Measurements from ENCODE around the gene SORBS1.

SORBS1 gene

DNA sequence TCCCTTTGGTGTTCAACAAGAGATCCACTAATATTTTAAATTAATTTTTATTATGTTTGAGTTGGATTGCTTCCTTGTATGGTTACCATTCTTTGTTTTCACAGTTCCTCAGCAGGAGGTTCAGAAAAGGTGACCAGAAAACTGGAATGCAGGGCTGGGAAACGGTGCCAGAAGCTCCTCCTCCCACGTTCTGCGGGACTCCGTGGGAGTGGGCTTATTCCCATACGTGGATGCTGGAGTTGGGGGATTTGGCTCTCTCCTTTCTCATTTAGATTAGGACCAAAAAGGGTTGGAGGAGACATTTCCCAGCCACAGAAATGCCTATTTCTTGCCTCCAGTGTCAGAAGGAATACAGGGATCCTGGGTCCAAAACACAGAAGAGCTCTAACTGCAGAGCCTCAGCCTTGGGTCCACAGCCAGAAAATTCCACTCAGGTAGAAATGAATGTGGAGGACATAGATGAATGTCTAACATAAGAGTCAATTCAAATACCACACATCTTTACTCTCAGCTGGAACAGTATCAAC, 56.0 kb downstream of the SORBS1 start:
- TF ChIP-seq, protein P1, sequence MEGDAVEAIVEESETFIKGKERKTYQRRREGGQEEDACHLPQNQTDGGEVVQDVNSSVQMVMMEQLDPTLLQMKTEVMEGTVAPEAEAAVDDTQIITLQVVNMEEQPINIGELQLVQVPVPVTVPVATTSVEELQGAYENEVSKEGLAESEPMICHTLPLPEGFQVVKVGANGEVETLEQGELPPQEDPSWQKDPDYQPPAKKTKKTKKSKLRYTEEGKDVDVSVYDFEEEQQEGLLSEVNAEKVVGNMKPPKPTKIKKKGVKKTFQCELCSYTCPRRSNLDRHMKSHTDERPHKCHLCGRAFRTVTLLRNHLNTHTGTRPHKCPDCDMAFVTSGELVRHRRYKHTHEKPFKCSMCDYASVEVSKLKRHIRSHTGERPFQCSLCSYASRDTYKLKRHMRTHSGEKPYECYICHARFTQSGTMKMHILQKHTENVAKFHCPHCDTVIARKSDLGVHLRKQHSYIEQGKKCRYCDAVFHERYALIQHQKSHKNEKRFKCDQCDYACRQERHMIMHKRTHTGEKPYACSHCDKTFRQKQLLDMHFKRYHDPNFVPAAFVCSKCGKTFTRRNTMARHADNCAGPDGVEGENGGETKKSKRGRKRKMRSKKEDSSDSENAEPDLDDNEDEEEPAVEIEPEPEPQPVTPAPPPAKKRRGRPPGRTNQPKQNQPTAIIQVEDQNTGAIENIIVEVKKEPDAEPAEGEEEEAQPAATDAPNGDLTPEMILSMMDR (conservative IDR thresholded peaks at IDR 0.05; ENCODE audit: low read depth, low read length) = no peak
- no peak overlapping the region for H3K27ac ChIP-seq
- no peak overlapping the region for H3K4me2 ChIP-seq
- no peaks in the 10 kb centered on the region for H4K20me1 ChIP-seq (ENCODE audit: insufficient read depth)
- no peaks in the 10 kb centered on the region for H3K79me2 ChIP-seq (ENCODE audit: insufficient read depth, low read depth)
- no peaks in the 10 kb centered on the region for H3K36me3 ChIP-seq (ENCODE audit: insufficient read depth)
- no peaks in the 10 kb centered on the region for H3K4me1 ChIP-seq (ENCODE audit: low read depth, poor library complexity, severe bottlenecking)
- H3K27me3 ChIP-seq (ENCODE audit: insufficient read depth, low read depth) = no peaks in the 10 kb centered on the region
- no peak overlapping the region for H3K9ac ChIP-seq
- H3K4me3 ChIP-seq (IDR thresholded peaks at IDR 0.05; ENCODE audit: insufficient read depth, low read depth, low read length) = no peak overlapping the region
- H2AFZ ChIP-seq (ENCODE audit: low read depth) = no peak overlapping the region

DNA sequence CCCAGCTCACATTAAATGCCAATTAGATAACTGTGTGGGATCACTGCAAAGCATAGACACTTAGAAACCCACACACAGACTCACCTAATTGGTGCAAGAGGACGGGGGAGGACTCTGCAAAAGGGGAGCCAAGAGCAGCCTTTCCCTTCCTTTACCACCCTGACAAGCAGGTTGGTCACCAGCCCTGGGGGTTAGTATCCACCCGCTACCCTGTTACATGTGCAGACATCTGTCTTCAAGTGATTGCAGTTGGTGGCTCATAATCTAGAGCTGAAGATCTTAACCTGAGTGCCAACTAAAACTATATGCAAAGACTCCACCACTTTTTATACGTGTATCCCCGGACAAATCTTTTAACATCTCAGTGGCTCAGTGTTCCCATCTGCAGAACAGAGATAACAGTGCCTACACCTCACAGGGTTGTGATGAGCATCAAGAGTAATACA, 56.9 kb downstream of the SORBS1 start:
- no peak overlapping the region for H3K4me2 ChIP-seq
- H3K79me2 ChIP-seq (ENCODE audit: insufficient read depth, low read depth) = no peaks in the 10 kb centered on the region
- TF ChIP-seq, protein P1 (conservative IDR thresholded peaks at IDR 0.05; ENCODE audit: low read depth, low read length) = no peak
- H3K4me1 ChIP-seq (ENCODE audit: low read depth, poor library complexity, severe bottlenecking) = no peaks in the 10 kb centered on the region
- no peak overlapping the region for H2AFZ ChIP-seq (ENCODE audit: low read depth)
- H3K4me3 ChIP-seq (IDR thresholded peaks at IDR 0.05; ENCODE audit: insufficient read depth, low read depth, low read length) = no peak overlapping the region
- no peaks in the 10 kb centered on the region for H4K20me1 ChIP-seq (ENCODE audit: insufficient read depth)
- no peaks in the 10 kb centered on the region for H3K27me3 ChIP-seq (ENCODE audit: insufficient read depth, low read depth)
- H3K27ac ChIP-seq = no peak overlapping the region
- H3K9ac ChIP-seq = no peak overlapping the region
- no peaks in the 10 kb centered on the region for H3K36me3 ChIP-seq (ENCODE audit: insufficient read depth)

DNA sequence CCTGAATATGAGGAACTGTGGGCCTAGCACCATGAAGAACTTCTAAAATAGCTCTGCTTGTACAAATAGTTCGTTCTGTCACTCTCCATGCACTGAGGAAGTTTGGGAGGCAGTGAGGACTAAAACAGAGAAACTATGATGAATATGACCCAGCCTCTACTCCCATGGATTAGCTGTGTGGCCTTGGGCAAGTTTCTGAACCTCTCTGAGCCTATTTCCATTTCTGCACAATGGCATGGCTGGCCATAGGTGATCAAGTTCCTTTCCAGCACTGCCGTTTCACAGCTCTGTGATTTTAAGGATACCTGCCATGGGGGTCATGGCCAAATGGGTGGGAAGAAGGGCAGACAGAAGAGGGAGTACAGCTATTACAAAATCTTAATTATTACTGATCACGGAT, 57.6 kb downstream of the SORBS1 start:
- Histone ChIP-seq H3K4me1 (ENCODE audit: low read depth, poor library complexity, severe bottlenecking) (no peaks in the 10 kb centered on the region), H2AFZ (ENCODE audit: low read depth) (no peak overlapping the region), H3K27ac (no peak overlapping the region), H3K36me3 (ENCODE audit: insufficient read depth) (no peaks in the 10 kb centered on the region), H3K27me3 (ENCODE audit: insufficient read depth, low read depth) (no peaks in the 10 kb centered on the region), H3K4me2 (no peak overlapping the region), H3K9ac (no peak overlapping the region), H4K20me1 (ENCODE audit: insufficient read depth) (no peaks in the 10 kb centered on the region), H3K79me2 (ENCODE audit: insufficient read depth, low read depth) (no peaks in the 10 kb centered on the region), H3K4me3 (IDR thresholded peaks at IDR 0.05; ENCODE audit: insufficient read depth, low read depth, low read length) (no peak overlapping the region)
- TF ChIP-seq, protein P1 (conservative IDR thresholded peaks at IDR 0.05; ENCODE audit: low read depth, low read length) = no peak

DNA sequence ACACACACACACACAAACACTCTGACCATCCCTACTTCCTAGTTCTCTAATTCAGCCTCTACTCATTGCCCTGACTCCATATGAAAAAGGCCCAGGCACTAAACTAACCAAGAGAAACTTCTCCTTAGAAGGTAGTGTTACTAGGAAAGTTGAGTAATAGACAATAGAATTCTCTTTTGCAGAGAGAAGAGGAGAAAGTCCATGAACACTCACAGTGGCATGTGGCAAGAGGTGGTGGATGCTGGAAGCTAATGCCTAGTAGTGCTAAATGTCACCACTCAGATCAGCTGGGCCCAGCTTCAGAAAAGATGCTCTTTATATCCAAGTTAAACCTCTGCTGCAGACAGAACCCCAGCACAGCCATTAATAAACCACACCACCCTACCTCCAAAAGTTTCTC, 58.2 kb downstream of the SORBS1 start:
- Histone ChIP-seq H2AFZ (ENCODE audit: low read depth) (no peak overlapping the region), H3K27ac (no peak overlapping the region), H3K9ac (no peak overlapping the region), H4K20me1 (ENCODE audit: insufficient read depth) (no peaks in the 10 kb centered on the region), H3K4me1 (ENCODE audit: low read depth, poor library complexity, severe bottlenecking) (no peaks in the 10 kb centered on the region), H3K36me3 (ENCODE audit: insufficient read depth) (no peaks in the 10 kb centered on the region), H3K4me2 (no peak overlapping the region), H3K27me3 (ENCODE audit: insufficient read depth, low read depth) (no peaks in the 10 kb centered on the region), H3K79me2 (ENCODE audit: insufficient read depth, low read depth) (no peaks in the 10 kb centered on the region), H3K4me3 (IDR thresholded peaks at IDR 0.05; ENCODE audit: insufficient read depth, low read depth, low read length) (no peak overlapping the region)
- TF ChIP-seq, protein P1 (conservative IDR thresholded peaks at IDR 0.05; ENCODE audit: low read depth, low read length) = no peak

Measured in KMS-11 (cell line).